ENCODE data around the gene NEK10. TPM values are rescaled to one million over a fixed set of nuclear protein-coding genes. Genes with fewer than 3 reads are reported as not detected.

The NEK10 gene
- total and polyA plus RNA-seq, 2 of the 4 experiments (the other 2 are of a cell fraction) = 2.2 to 6.6 TPM

DNA sequence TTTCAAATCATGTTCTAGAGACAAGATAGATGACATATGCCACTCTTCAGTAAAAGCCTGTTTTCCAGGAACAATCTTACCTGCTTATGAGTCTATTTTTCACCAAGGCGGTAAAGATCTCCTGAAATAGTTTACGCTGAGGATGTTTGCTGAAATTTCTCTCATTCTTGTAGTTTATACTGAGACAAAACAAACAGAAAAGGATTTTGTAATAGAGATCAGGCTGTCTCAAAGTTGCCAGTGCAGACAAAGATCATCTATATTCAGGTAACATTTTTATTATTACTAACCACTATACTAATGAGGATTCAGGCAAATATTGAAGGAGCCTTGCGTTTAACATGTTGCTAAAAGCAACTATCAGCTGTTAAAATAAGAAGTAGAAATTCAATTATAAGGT is 25.0 kb downstream of the NEK10 start:
- H3K36me3 ChIP-seq (ENCODE audit: control insufficient read depth, insufficient read depth, low read length) = peaks cover 1% of the 10 kb centered on the region; the same call in 1 of the 2 replicates
- H3K79me1 ChIP-seq (ENCODE audit: low read depth in 1 of 2, low read length in 2 of 2) = no peaks in the 10 kb centered on the region
- ChIA-PET POLR2A (ENCODE audit: unreplicated experiment) (no interaction called here), CTCF (no interaction called here)
- no peak overlapping the region for H4K91ac ChIP-seq (ENCODE audit: insufficient read depth, low read depth, low read length)
- no peaks in the 10 kb centered on the region for H3K9me3 ChIP-seq (ENCODE audit: control insufficient read depth, insufficient read depth, low read length)
- in situ Hi-C loops (cut with MboI; ENCODE audit: low sequenced_read_pairs) = no loop called here
- H4K5ac ChIP-seq (ENCODE audit: low read depth, low read length) = no peak overlapping the region
- DNase-seq (no peak), ATAC-seq (ENCODE audit: low read depth) (no peak)
- H2AFZ ChIP-seq (replicated peaks; ENCODE audit: low read length, poor library complexity) = no peak overlapping the region
- H3K27ac ChIP-seq (ENCODE audit: insufficient read depth, low read length) = no peak overlapping the region
- H2BK120ac ChIP-seq (ENCODE audit: low read depth, low read length) = no peak overlapping the region
- BruUV-seq (replicated peaks) = no TSS peak
- WGBS, 2 experiments (ENCODE audit: extremely low coverage in 2 of 2, insufficient read length in 1 of 2) = no CpG with 5 or more reads among the region's 3 CpGs
- H3K27me3 ChIP-seq (ENCODE audit: control insufficient read depth, insufficient read depth, low read length) = no peaks in the 10 kb centered on the region
- no peak overlapping the region for H3K18ac ChIP-seq (ENCODE audit: low read depth, low read length)
- no peak overlapping the region for H2BK5ac ChIP-seq (ENCODE audit: low read depth, low read length, poor library complexity, severe bottlenecking)
- H2BK20ac ChIP-seq (ENCODE audit: low read depth, low read length) = no peak overlapping the region
- no peak overlapping the region for H4K8ac ChIP-seq (ENCODE audit: low read depth in 2 of 2, low read length in 2 of 2)
- no peak overlapping the region for H3K56ac ChIP-seq (ENCODE audit: extremely low read depth, insufficient read depth, low read length)
- no peaks in the 10 kb centered on the region; the same call in 1 of the 2 replicates for H3K9me1 ChIP-seq (ENCODE audit: insufficient read depth, low read length)
- H4K20me1 ChIP-seq (ENCODE audit: insufficient read depth, low read length) = no peaks in the 10 kb centered on the region
- dilution Hi-C loops (cut with HindIII; ENCODE audit: low sequenced_read_pairs, unreplicated experiment) = no loop called here
- no peak overlapping the region for H2AK5ac ChIP-seq (ENCODE audit: low read depth, low read length)
- H3K9ac ChIP-seq (ENCODE audit: low read depth, low read length) = no peak overlapping the region
- no peak overlapping the region for H3K4me2 ChIP-seq (ENCODE audit: low read depth, low read length)
- intact Hi-C loops (cut with micrococcal nuclease) = no loop called here
- no peak overlapping the region for H3K4me3 ChIP-seq (ENCODE audit: insufficient read depth, low read depth, low read length)
- no peak overlapping the region for H3K4ac ChIP-seq (ENCODE audit: low read depth, low read length)
- TF ChIP-seq RAD21 (IDR thresholded peaks at IDR 0.05; ENCODE audit: low read length) = no peak
- H3K14ac ChIP-seq (replicated peaks; ENCODE audit: low read depth, low read length) = no peak overlapping the region
- no peak overlapping the region for H2AK9ac ChIP-seq (replicated peaks; ENCODE audit: low read depth, low read length, poor library complexity)
- no peaks in the 10 kb centered on the region for H3K4me1 ChIP-seq (ENCODE audit: control insufficient read depth, insufficient read depth, low read length)
- H3K23ac ChIP-seq (ENCODE audit: low read depth, low read length) = no peak overlapping the region
- H2BK15ac ChIP-seq (ENCODE audit: low read depth, low read length) = no peak overlapping the region
